MM.1S (cell line): ENCODE data around the gene TTF1.

Experiments used
- DNase-seq: peaks from one replicate; pipeline ENCODE4 v3.0.0-alpha.2; 2015
- H2AFZ ChIP-seq: fragments of 300-600 bp; sonication (generic); 2 replicates; pipeline ENCODE4 v1.6.0; 2016; ENCODE audit warnings: antibody characterized with exemption, low read length
- H3F3A ChIP-seq: fragments of 300-600 bp; sonication (generic); 2 replicates; pipeline ENCODE4 v1.6.1; 2016; ENCODE audit warnings: mild to moderate bottlenecking, antibody characterized with exemption, low read length, moderate library complexity, mixed read lengths; ENCODE audit not compliant: insufficient read depth
- H3K27ac ChIP-seq: fragments of 300-600 bp; sonication (generic); 2 replicates; pipeline ENCODE4 v1.5.1; 2016; ENCODE audit warnings: mild to moderate bottlenecking, low read length
- H3K27me3 ChIP-seq: fragments of 300-600 bp; sonication (generic); replicated peaks from 2 replicates; pipeline ENCODE4 v1.6.0; 2016; ENCODE audit warnings: low read length; ENCODE audit not compliant: insufficient read depth
- H3K36me3 ChIP-seq: fragments of 300-600 bp; sonication (generic); replicated peaks from 2 replicates; pipeline ENCODE4 v1.6.1; 2016; ENCODE audit warnings: mild to moderate bottlenecking, low read length, mixed read lengths; ENCODE audit not compliant: insufficient read depth
- H3K4me1 ChIP-seq: fragments of 300-600 bp; sonication (generic); 2 replicates; pipeline ENCODE4 v1.6.1; 2016; ENCODE audit warnings: low read length, mixed read lengths
- H3K4me2 ChIP-seq: fragments of 300-600 bp; sonication (generic); 2 replicates; pipeline ENCODE4 v1.6.0; 2016; ENCODE audit warnings: low read depth, low read length
- H3K4me3 ChIP-seq: fragments of 300-600 bp; sonication (generic); 2 replicates; pipeline ENCODE4 v1.5.1; 2016; ENCODE audit warnings: low read length, mixed read lengths
- H3K79me2 ChIP-seq: fragments of 300-600 bp; sonication (generic); 2 replicates; pipeline ENCODE4 v1.6.1; 2016; ENCODE audit warnings: mixed run types, low read length, mixed read lengths
- H3K9ac ChIP-seq: fragments of 300-600 bp; sonication (generic); 2 replicates; pipeline ENCODE4 v1.6.1; 2016; ENCODE audit warnings: low read length, mixed read lengths
- H3K9me2 ChIP-seq: fragments of 300-600 bp; sonication (generic); replicated peaks from 2 replicates; pipeline ENCODE4 v1.6.1; 2016; ENCODE audit warnings: mild to moderate bottlenecking, low read length, mixed read lengths; ENCODE audit not compliant: insufficient read depth
- H3K9me3 ChIP-seq: fragments of 300-600 bp; sonication (generic); replicated peaks from 2 replicates; pipeline ENCODE4 v1.6.1; 2016; ENCODE audit warnings: mild to moderate bottlenecking, low read length, mixed read lengths; ENCODE audit not compliant: insufficient read depth
- H4K20me1 ChIP-seq: fragments of 300-600 bp; sonication (generic); 2 replicates; pipeline ENCODE4 v1.6.1; 2016; ENCODE audit warnings: mild to moderate bottlenecking, low read length, moderate library complexity, mixed read lengths; ENCODE audit not compliant: insufficient read depth
- EZH2 ChIP-seq: fragments of 300-600 bp; sonication (generic); optimal IDR thresholded peaks from 2 replicates; pipeline ENCODE3; 2017; ENCODE audit warnings: low read depth, mild to moderate bottlenecking, antibody characterized with exemption, low read length, mixed read lengths
- EZH2phosphoT487 ChIP-seq: fragments of 300-600 bp; sonication (generic); IDR thresholded peaks from 2 replicates; pipeline ENCODE4 v1.6.1; 2018; ENCODE audit warnings: antibody characterized with exemption, low read length
- TF ChIP-seq, protein P1 (sequence below): fragments of 300-600 bp; sonication (generic); IDR thresholded peaks from 2 replicates; pipeline ENCODE4 v1.5.1; 2016; ENCODE audit warnings: antibody characterized with exemption, low read length, mixed read lengths

TTF1 gene

DNA sequence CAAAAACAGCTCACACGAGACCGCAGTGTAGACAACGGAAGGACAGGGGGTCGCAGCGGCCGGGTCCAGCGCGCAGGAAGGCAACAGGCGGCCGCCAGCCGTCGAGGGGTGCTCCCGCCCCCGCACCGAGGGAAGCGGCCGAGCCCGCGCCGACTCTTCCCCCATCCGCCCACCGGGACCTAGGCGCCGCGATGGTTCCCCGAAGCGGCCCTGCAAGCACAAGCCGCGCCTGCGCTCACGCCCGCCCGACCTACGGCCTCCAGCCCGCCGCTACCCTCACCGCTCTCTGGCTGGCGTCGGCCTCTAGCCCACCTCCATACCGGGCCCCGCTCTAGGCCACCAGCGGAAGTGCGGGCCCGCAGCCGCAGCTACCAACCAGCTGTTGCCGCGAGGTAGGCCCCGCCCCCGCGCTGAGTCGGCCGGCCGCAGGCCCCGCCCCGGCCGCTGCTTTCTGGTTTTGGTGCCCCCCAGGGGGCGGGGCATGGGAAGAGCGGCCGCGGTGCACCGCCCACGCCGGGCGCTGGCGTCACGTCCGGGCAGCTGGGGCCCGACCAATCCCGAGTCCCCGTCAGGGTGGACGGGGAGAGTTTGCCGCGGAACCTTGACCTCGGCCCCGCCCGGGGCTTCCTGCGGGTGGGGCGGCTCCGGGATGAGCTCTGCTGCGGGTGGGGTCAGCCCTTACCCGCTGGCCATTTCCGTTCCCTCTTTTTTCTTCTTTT, 51.8 kb downstream of the TTF1 start, which contains the start of gene SETX:
Gene SETX, minus strand, starts transcription at position 350 of the 719 bp plus-strand sequence. CDS start 5,558 bp downstream, outside the sequence.
- H3K9me2 ChIP-seq, result no peaks in the 10 kb centered on the region
- H3K9me3 ChIP-seq, result no peaks in the 10 kb centered on the region
- H3K4me1 ChIP-seq, result peaks cover 33% of the 10 kb centered on the region
- H3K27ac ChIP-seq, result peak within 1 kb of the TSS; percentile 62; the same call in 1 of the 2 replicates
- H4K20me1 ChIP-seq, result no peaks in the 10 kb centered on the region; the same call in 1 of the 2 replicates
- TF ChIP-seq, protein P1, sequence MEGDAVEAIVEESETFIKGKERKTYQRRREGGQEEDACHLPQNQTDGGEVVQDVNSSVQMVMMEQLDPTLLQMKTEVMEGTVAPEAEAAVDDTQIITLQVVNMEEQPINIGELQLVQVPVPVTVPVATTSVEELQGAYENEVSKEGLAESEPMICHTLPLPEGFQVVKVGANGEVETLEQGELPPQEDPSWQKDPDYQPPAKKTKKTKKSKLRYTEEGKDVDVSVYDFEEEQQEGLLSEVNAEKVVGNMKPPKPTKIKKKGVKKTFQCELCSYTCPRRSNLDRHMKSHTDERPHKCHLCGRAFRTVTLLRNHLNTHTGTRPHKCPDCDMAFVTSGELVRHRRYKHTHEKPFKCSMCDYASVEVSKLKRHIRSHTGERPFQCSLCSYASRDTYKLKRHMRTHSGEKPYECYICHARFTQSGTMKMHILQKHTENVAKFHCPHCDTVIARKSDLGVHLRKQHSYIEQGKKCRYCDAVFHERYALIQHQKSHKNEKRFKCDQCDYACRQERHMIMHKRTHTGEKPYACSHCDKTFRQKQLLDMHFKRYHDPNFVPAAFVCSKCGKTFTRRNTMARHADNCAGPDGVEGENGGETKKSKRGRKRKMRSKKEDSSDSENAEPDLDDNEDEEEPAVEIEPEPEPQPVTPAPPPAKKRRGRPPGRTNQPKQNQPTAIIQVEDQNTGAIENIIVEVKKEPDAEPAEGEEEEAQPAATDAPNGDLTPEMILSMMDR, result no peak
- TF ChIP-seq EZH2phosphoT487 (no peak), EZH2 (no peak)
- H3K27me3 ChIP-seq, result no peaks in the 10 kb centered on the region
- H3K4me2 ChIP-seq, result peak within 1 kb of the TSS; percentile 97
- H3K79me2 ChIP-seq, result peaks cover 28% of the 10 kb centered on the region
- peak; percentile 98 for DNase-seq
- H3K9ac ChIP-seq, result peak within 1 kb of the TSS; percentile 96
- peak within 1 kb of the TSS; percentile 86 for H2AFZ ChIP-seq
- no peaks in the 10 kb centered on the region for H3K36me3 ChIP-seq
- H3F3A ChIP-seq, result peaks cover 26% of the 10 kb centered on the region
- peak within 1 kb of the TSS; percentile 92 for H3K4me3 ChIP-seq

DNA sequence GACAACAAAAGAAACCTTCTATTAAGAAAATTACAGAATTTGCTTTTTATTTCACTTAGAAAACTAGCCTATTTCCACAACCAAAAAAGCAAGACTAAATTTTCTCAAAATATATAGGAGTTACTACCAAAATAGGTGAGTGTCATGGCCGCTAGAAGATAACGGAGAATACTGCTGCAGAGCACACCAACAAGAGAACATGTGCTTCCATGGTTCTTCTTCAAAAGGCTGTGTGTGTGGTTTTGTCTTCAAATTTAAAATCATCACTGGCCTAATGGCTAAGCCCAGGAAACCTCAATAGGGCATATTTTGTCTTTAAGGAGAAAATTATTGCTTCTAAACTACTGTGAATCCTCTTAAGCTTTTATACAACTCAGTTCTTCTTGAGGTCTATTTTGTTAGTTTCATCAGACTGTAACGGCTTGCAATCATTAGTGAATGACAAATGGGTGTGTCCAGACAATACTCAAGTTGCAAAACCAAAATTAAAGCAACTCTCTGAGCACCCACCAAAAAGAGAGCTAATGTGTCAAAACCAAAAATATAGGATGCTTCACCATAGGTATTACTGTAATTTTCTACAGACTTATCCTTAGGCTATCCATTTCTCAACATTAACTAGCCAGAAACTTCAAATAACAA, 55.1 kb downstream of the TTF1 start:
- no peaks in the 10 kb centered on the region for H3K9me3 ChIP-seq
- H3K4me1 ChIP-seq, result peaks cover 33% of the 10 kb centered on the region
- H4K20me1 ChIP-seq, result peaks cover 3% of the 10 kb centered on the region
- H3K9me2 ChIP-seq, result no peaks in the 10 kb centered on the region
- H2AFZ ChIP-seq, result no peak overlapping the region
- no peak for DNase-seq
- no peaks in the 10 kb centered on the region for H3K27me3 ChIP-seq
- H3K79me2 ChIP-seq, result peaks cover 40% of the 10 kb centered on the region
- H3F3A ChIP-seq, result peaks cover 23% of the 10 kb centered on the region
- H3K4me3 ChIP-seq, result peak overlapping the region; percentile 13; the same call in 1 of the 2 replicates
- peak overlapping the region; percentile 33; the same call in 1 of the 2 replicates for H3K27ac ChIP-seq
- H3K9ac ChIP-seq, result no peak overlapping the region
- H3K36me3 ChIP-seq, result peaks cover 5% of the 10 kb centered on the region
- TF ChIP-seq EZH2phosphoT487, result no peak
- TF ChIP-seq EZH2, result no peak
- TF ChIP-seq, protein P1, result no peak
- H3K4me2 ChIP-seq, result peak overlapping the region; percentile 42

DNA sequence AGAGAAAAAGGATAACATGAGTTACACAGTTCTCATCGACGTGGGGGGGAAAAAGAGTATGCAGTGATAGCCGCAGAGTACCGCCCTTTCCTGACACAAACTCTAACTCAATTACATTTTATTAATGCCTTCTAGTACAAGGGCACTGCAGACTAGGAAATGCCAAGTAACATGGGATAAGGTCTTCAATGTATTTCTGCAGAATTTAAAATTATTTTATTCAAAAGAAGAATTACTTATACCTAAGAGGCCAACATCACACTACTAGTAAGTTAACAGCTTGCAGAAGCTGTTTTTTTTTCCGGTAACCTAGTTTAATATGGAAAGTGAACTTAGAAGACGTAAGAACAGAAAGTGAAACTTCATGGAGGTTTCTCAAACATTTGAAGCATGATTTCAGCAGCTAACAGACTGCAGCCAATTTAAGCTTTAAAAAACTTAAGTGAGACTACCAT, 55.8 kb downstream of the TTF1 start:
- Histone ChIP-seq H3K36me3 (peaks cover 10% of the 10 kb centered on the region), H3K4me2 (peak overlapping the region; percentile 42)
- DNase-seq, result peak; percentile 87

More for the DNA sequence above, 55.8 kb downstream of the TTF1 start:
- Histone ChIP-seq H3K79me2 (peaks cover 40% of the 10 kb centered on the region), H3K4me3 (peak overlapping the region; percentile 25), H3K9me2 (no peaks in the 10 kb centered on the region), H3K9me3 (no peaks in the 10 kb centered on the region), H3K9ac (no peak overlapping the region), H2AFZ (no peak overlapping the region), H3K27me3 (no peaks in the 10 kb centered on the region), H3F3A (peaks cover 23% of the 10 kb centered on the region), H3K27ac (peak overlapping the region; percentile 33; the same call in 1 of the 2 replicates), H4K20me1 (peaks cover 3% of the 10 kb centered on the region), H3K4me1 (peaks cover 33% of the 10 kb centered on the region)
- TF ChIP-seq EZH2 (no peak), EZH2phosphoT487 (no peak)
- TF ChIP-seq, protein P1, result no peak
